ENCODE measurements around the gene UBE2J1.

DNA sequence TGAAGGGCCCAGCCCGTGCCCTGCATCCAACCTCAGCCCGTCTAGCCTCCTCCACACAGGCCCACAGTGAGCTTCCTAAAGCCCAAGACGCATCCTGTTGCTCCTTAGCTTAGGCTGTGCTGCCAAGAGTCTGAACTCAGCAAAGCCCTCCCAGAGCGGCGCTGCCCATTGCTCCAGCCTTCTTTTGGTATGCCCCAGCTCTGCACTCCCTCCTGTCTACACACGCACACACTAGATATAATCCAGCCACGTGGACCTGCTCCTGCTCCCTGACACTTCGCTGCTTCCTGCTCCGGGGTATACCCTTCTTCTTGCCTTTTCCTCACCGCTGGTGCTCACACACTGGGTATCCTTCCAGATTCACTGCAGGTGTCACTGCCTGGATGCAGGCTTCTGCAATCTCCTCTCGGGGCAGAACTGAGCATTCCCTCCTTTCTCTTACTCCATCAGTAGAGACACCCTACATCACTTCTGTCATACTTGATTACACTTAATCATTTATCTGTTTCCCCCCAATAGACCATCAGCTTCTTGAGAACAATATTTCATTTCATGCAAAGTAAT is 61.2 kb downstream of the UBE2J1 start:
- TF ChIP-seq, protein P1, sequence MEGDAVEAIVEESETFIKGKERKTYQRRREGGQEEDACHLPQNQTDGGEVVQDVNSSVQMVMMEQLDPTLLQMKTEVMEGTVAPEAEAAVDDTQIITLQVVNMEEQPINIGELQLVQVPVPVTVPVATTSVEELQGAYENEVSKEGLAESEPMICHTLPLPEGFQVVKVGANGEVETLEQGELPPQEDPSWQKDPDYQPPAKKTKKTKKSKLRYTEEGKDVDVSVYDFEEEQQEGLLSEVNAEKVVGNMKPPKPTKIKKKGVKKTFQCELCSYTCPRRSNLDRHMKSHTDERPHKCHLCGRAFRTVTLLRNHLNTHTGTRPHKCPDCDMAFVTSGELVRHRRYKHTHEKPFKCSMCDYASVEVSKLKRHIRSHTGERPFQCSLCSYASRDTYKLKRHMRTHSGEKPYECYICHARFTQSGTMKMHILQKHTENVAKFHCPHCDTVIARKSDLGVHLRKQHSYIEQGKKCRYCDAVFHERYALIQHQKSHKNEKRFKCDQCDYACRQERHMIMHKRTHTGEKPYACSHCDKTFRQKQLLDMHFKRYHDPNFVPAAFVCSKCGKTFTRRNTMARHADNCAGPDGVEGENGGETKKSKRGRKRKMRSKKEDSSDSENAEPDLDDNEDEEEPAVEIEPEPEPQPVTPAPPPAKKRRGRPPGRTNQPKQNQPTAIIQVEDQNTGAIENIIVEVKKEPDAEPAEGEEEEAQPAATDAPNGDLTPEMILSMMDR (IDR thresholded peaks at IDR 0.05), result no peak
- TF ChIP-seq POLR2AphosphoS5 (IDR thresholded peaks at IDR 0.05; ENCODE audit: low read depth, low read length) (no peak), EP300 (IDR thresholded peaks at IDR 0.05; ENCODE audit: borderline replicate concordance in 1 of 2, low read depth in 1 of 2, low read length in 1 of 2) (no peak), TEAD4 (IDR thresholded peaks at IDR 0.05; ENCODE audit: borderline replicate concordance, insufficient read depth) (no peak), SIN3A (IDR thresholded peaks at IDR 0.05; ENCODE audit: borderline replicate concordance, low read depth, low read length) (no peak), GATA2 (CRISPR knock-in tag; IDR thresholded peaks at IDR 0.05) (no peak), FOSL2 (IDR thresholded peaks at IDR 0.05; ENCODE audit: borderline replicate concordance, low read depth) (no peak), RFX5 (IDR thresholded peaks at IDR 0.05; ENCODE audit: low read length) (no peak)
- TF ChIP-seq, protein P2, sequence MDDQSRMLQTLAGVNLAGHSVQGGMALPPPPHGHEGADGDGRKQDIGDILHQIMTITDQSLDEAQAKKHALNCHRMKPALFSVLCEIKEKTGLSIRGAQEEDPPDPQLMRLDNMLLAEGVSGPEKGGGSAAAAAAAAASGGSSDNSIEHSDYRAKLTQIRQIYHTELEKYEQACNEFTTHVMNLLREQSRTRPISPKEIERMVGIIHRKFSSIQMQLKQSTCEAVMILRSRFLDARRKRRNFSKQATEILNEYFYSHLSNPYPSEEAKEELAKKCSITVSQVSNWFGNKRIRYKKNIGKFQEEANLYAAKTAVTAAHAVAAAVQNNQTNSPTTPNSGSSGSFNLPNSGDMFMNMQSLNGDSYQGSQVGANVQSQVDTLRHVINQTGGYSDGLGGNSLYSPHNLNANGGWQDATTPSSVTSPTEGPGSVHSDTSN (IDR thresholded peaks at IDR 0.05), result no peak
- TF ChIP-seq, protein P3, sequence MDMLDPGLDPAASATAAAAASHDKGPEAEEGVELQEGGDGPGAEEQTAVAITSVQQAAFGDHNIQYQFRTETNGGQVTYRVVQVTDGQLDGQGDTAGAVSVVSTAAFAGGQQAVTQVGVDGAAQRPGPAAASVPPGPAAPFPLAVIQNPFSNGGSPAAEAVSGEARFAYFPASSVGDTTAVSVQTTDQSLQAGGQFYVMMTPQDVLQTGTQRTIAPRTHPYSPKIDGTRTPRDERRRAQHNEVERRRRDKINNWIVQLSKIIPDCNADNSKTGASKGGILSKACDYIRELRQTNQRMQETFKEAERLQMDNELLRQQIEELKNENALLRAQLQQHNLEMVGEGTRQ (IDR thresholded peaks at IDR 0.05; ENCODE audit: borderline replicate concordance, low read depth, low read length), result no peak
- TF ChIP-seq, protein P4, sequence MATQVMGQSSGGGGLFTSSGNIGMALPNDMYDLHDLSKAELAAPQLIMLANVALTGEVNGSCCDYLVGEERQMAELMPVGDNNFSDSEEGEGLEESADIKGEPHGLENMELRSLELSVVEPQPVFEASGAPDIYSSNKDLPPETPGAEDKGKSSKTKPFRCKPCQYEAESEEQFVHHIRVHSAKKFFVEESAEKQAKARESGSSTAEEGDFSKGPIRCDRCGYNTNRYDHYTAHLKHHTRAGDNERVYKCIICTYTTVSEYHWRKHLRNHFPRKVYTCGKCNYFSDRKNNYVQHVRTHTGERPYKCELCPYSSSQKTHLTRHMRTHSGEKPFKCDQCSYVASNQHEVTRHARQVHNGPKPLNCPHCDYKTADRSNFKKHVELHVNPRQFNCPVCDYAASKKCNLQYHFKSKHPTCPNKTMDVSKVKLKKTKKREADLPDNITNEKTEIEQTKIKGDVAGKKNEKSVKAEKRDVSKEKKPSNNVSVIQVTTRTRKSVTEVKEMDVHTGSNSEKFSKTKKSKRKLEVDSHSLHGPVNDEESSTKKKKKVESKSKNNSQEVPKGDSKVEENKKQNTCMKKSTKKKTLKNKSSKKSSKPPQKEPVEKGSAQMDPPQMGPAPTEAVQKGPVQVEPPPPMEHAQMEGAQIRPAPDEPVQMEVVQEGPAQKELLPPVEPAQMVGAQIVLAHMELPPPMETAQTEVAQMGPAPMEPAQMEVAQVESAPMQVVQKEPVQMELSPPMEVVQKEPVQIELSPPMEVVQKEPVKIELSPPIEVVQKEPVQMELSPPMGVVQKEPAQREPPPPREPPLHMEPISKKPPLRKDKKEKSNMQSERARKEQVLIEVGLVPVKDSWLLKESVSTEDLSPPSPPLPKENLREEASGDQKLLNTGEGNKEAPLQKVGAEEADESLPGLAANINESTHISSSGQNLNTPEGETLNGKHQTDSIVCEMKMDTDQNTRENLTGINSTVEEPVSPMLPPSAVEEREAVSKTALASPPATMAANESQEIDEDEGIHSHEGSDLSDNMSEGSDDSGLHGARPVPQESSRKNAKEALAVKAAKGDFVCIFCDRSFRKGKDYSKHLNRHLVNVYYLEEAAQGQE (IDR thresholded peaks at IDR 0.05; ENCODE audit: low read depth, low read length), result no peak
